H1 (cell line): ENCODE measurements around the gene PCID2. TPM values are rescaled to one million over a fixed set of nuclear protein-coding genes. Genes with fewer than 3 reads are reported as not detected.

Source experiments
- CTCF ChIA-PET: fragments of 300-600 bp; sonication (Branson Sonifier 250); formaldehyde crosslinking; loops from one replicate; lab custom pipeline; 2021; ENCODE audit not compliant: partially characterized antibody; lab: Charles Lee
- POLR2A ChIA-PET: fragments of 300-600 bp; sonication (Branson Sonifier 250); formaldehyde crosslinking; loops from one replicate; lab custom pipeline; 2021; ENCODE audit warnings: inconsistent platforms; ENCODE audit not compliant: partially characterized antibody; lab: Charles Lee
- DNase-seq, 2 experiments: peaks; one replicate each; pipeline versions ENCODE4 v3.0.0 to v3.0.0-alpha.2; 2010 to 2022; ENCODE audit warnings: low spot score in 2 of 2, low read depth in 1 of 2, mixed read lengths in 1 of 2
- FAIRE-seq: peaks from 2 replicates; lab custom pipeline; 2011; peaks lifted over from hg19 to GRCh38; lab: Jason Lieb, UNC
- H2AFZ ChIP-seq: 2 replicates; pipeline ENCODE4 v1.8.1; 2012; ENCODE audit warnings: low read length, inconsistent platforms
- H2AK5ac ChIP-seq: 2 replicates; pipeline ENCODE4 v1.6.1; 2013; ENCODE audit warnings: low read depth, low read length
- H2BK120ac ChIP-seq: replicated peaks from 2 replicates; pipeline ENCODE3; 2013; ENCODE audit warnings: low read depth, low read length, inconsistent platforms
- H2BK12ac ChIP-seq: 2 replicates; pipeline ENCODE4 v1.6.1; 2013; ENCODE audit warnings: low read depth, low read length
- H2BK15ac ChIP-seq: 2 replicates; pipeline ENCODE4 v1.6.1; 2013; ENCODE audit warnings: low read length
- H2BK20ac ChIP-seq: 2 replicates; pipeline ENCODE4 v1.6.1; 2013; ENCODE audit warnings: low read length
- H2BK5ac ChIP-seq: 2 replicates; pipeline ENCODE4 v1.6.1; 2013; ENCODE audit warnings: low read depth, low read length
- H3K14ac ChIP-seq: 2 replicates; pipeline ENCODE4 v1.6.1; 2013; ENCODE audit warnings: inconsistent platforms; ENCODE audit not compliant: insufficient read length
- H3K18ac ChIP-seq: 2 replicates; pipeline ENCODE4 v1.6.1; 2013; ENCODE audit warnings: low read length; ENCODE audit errors: extremely low read depth
- H3K23ac ChIP-seq: 2 replicates; pipeline ENCODE4 v1.6.1; 2013; ENCODE audit warnings: inconsistent platforms; ENCODE audit not compliant: insufficient read length
- H3K23me2 ChIP-seq: 2 replicates; pipeline ENCODE4 v1.6.1; 2013; ENCODE audit warnings: low read depth, low read length
- H3K27ac ChIP-seq: 2 replicates; pipeline ENCODE4 v1.6.1; 2011; ENCODE audit warnings: low read depth, low read length, inconsistent platforms
- H3K27me3 ChIP-seq, 4 experiments: replicated peaks in 1 of 4; 1 replicate in 1 of 4; 2 replicates in 3 of 4; pipeline versions ENCODE4 v1.6.1 to v1.8.1; 2011 to 2013; ENCODE audit warnings: low read length in 3 of 4, mild to moderate bottlenecking in 3 of 4, inconsistent platforms in 2 of 4, mixed read lengths in 2 of 4, moderate library complexity in 1 of 4; ENCODE audit not compliant: control insufficient read depth in 3 of 4, insufficient read depth in 3 of 4; ENCODE audit errors: extremely low read depth in 1 of 4
- H3K36me3 ChIP-seq, 4 experiments: 2 replicates each; pipeline versions ENCODE4 v1.6.1 to v1.8.1; 2011 to 2013; ENCODE audit warnings: mild to moderate bottlenecking in 4 of 4, low read length in 3 of 4, moderate library complexity in 2 of 4, control low read depth in 1 of 4, inconsistent platforms in 1 of 4; ENCODE audit not compliant: insufficient read depth in 4 of 4, control insufficient read depth in 2 of 4
- H3K4ac ChIP-seq: replicated peaks from 2 replicates; pipeline ENCODE3; 2013; ENCODE audit warnings: low read length, low read depth, mixed read lengths, inconsistent platforms; ENCODE audit not compliant: insufficient read length
- H3K4me1 ChIP-seq, 4 experiments: replicated peaks in 1 of 4; 1 replicate in 1 of 4; 2 replicates in 3 of 4; pipeline versions ENCODE4 v1.6.1 to v1.8.1; 2011 to 2013; ENCODE audit warnings: low read length in 3 of 4, inconsistent platforms in 2 of 4, mixed read lengths in 1 of 4; ENCODE audit not compliant: insufficient read depth in 4 of 4, control insufficient read depth in 3 of 4
- H3K4me2 ChIP-seq, 2 experiments: 2 replicates each; pipeline versions ENCODE4 v1.6.1 to v1.8.1; 2011 to 2013; ENCODE audit warnings: low read depth in 2 of 2, low read length in 2 of 2, control low read depth in 1 of 2, inconsistent platforms in 1 of 2, mild to moderate bottlenecking in 1 of 2; ENCODE audit not compliant: insufficient read depth in 1 of 2
- H3K4me3 ChIP-seq, 4 experiments: fragments of 200-600, 300-600 bp in 1 of 4; sonication (generic), shearing (Covaris generic), sonication (Bioruptor Twin) in 1 of 4; 2 replicates each; pipeline versions ENCODE4 v1.5.1 to v1.8.1; 2011 to 2016; ENCODE audit warnings: low read length in 4 of 4, low read depth in 3 of 4, control low read depth in 2 of 4, inconsistent platforms in 2 of 4, mild to moderate bottlenecking in 2 of 4, mixed read lengths in 1 of 4, moderate library complexity in 1 of 4; ENCODE audit not compliant: insufficient read depth in 2 of 4; ENCODE audit errors: extremely low read depth in 1 of 4
- H3K56ac ChIP-seq: replicated peaks from 2 replicates; pipeline ENCODE3; 2013; ENCODE audit warnings: low read depth, mild to moderate bottlenecking, mixed read lengths, low read length, inconsistent platforms; ENCODE audit not compliant: insufficient read length
- H3K79me1 ChIP-seq: 2 replicates; pipeline ENCODE4 v1.6.1; 2013; ENCODE audit warnings: low read depth, low read length, control low read depth
- H3K79me2 ChIP-seq, 2 experiments: 2 replicates each; pipeline versions ENCODE4 v1.6.1 to v1.8.1; 2012 to 2013; ENCODE audit warnings: low read length in 2 of 2, mild to moderate bottlenecking in 2 of 2, inconsistent platforms in 1 of 2; ENCODE audit not compliant: insufficient read depth in 2 of 2, control insufficient read depth in 1 of 2
- H3K9ac ChIP-seq, 4 experiments: replicated peaks in 1 of 4; 1 replicate in 1 of 4; 2 replicates in 3 of 4; pipeline versions ENCODE4 v1.6.1 to v1.8.1; 2011 to 2013; ENCODE audit warnings: low read depth in 3 of 4, low read length in 3 of 4, control low read depth in 2 of 4, mild to moderate bottlenecking in 2 of 4, moderate library complexity in 2 of 4, inconsistent platforms in 1 of 4; ENCODE audit errors: extremely low read depth in 1 of 4
- H3K9me3 ChIP-seq, 2 experiments: 2 replicates each; pipeline versions ENCODE4 v1.6.1 to v1.8.1; 2012 to 2013; ENCODE audit warnings: mild to moderate bottlenecking in 2 of 2, moderate library complexity in 2 of 2, control low read depth in 1 of 2, inconsistent platforms in 1 of 2, low read depth in 1 of 2, low read length in 1 of 2, mixed read lengths in 1 of 2; ENCODE audit not compliant: insufficient read depth in 2 of 2
- H4K20me1 ChIP-seq, 2 experiments: replicated peaks in 1 of 2; 2 replicates each; pipeline versions ENCODE3 to v1.8.1; 2011 to 2013; ENCODE audit warnings: inconsistent platforms in 2 of 2, low read length in 2 of 2, mild to moderate bottlenecking in 1 of 2; ENCODE audit not compliant: insufficient read depth in 2 of 2, control insufficient read depth in 1 of 2
- H4K5ac ChIP-seq: 2 replicates; pipeline ENCODE4 v1.6.1; 2013; ENCODE audit warnings: low read length, low read depth, mixed read lengths, inconsistent platforms; ENCODE audit not compliant: insufficient read length
- H4K8ac ChIP-seq: 2 replicates; pipeline ENCODE4 v1.8.0; 2013; ENCODE audit warnings: mild to moderate bottlenecking, moderate library complexity, low read length, inconsistent platforms; ENCODE audit not compliant: insufficient read depth; ENCODE audit errors: extremely low read depth
- H4K91ac ChIP-seq: replicated peaks from 2 replicates; pipeline ENCODE3; 2013; ENCODE audit warnings: low read length, mixed read lengths, inconsistent platforms; ENCODE audit not compliant: insufficient read length
- ASH2L ChIP-seq: fragments of 200-600, 300-600 bp; sonication (generic); IDR thresholded peaks from one replicate; pipeline ENCODE4 v1.7.1; 2017; ENCODE audit warnings: low read length
- CBX5 ChIP-seq: fragments of 300-800, 300-1000 bp; sonication (generic); IDR thresholded peaks from 2 replicates; pipeline ENCODE4 v1.7.1; 2016; ENCODE audit warnings: antibody characterized with exemption, low read length, low read depth
- CHD1 ChIP-seq: IDR thresholded peaks from 2 replicates; pipeline ENCODE4 v1.6.1; 2012; ENCODE audit warnings: low read depth, low read length, improper control_type of control experiment
- EGR1 ChIP-seq: IDR thresholded peaks from 2 replicates; pipeline ENCODE4 v1.6.1; 2011; ENCODE audit warnings: low read depth, low read length, borderline replicate concordance
- KDM5A ChIP-seq: fragments of 200-600 bp; IDR thresholded peaks from 2 replicates; pipeline ENCODE4 v1.7.1; 2012; ENCODE audit warnings: mild to moderate bottlenecking, low read length, inconsistent platforms, mixed read lengths
- POU5F1 ChIP-seq: IDR thresholded peaks from 2 replicates; pipeline ENCODE4 v1.6.1; 2011; ENCODE audit warnings: low read depth, mild to moderate bottlenecking, low read length, moderate library complexity
- TBP ChIP-seq: IDR thresholded peaks from 2 replicates; pipeline ENCODE4 v1.6.1; 2011; ENCODE audit warnings: low read depth, low read length, improper control_type of control experiment
- TEAD4 ChIP-seq: IDR thresholded peaks from 2 replicates; pipeline ENCODE4 v1.6.1; 2012; ENCODE audit warnings: low read depth, low read length, inconsistent platforms, mixed read lengths
- YY1 ChIP-seq: IDR thresholded peaks from 2 replicates; pipeline ENCODE4 v1.6.1; 2011; ENCODE audit warnings: low read depth, mild to moderate bottlenecking, low read length
- WGBS, 2 experiments: shearing (Covaris generic) in 1 of 2; methylation state at CpG; one replicate each; pipeline versions ENCODE4 v1.1.6 to v1.1.7; 2013 to 2015; ENCODE audit warnings: low lambda C conversion rate in 2 of 2, mixed read lengths in 2 of 2, inconsistent platforms in 1 of 2, low coverage in 1 of 2, missing lambda C conversion rate in 1 of 2; ENCODE audit not compliant: insufficient replicate concordance in 2 of 2, insufficient coverage in 1 of 2, insufficient read length in 1 of 2; ENCODE audit errors: extremely low coverage in 1 of 2, missing lambda C conversion rate in 1 of 2; 5-methylcytosine and 5-hydroxymethylcytosine counted together
- polyA plus RNA-seq, 7 experiments: library from polyadenylated mRNA; depleted of rRNA in 3 of 7; stranded (reverse) in 5 of 7; unstranded in 2 of 7; fragments of >200 nt in 5 of 7; fragments of 200-250 nt in 2 of 7; gene quantifications; 1 replicate in 5 of 7; 2 replicates in 1 of 7; 4 replicates in 1 of 7; pipeline versions ENCODE4 v1.2.1 to v1.2.3, GENCODE V29; 2011 to 2013; ENCODE audit warnings: missing spikeins in 2 of 7, mixed read lengths in 2 of 7
- total RNA-seq: library from RNA; stranded (reverse); fragmentation: NEBNext Ultra II Directional; extraction: Animal tissue kit (Norgen Biotek cat#: 25700); gene quantifications from 2 replicates; pipeline ENCODE4 v1.2.1, GENCODE V29; 2021
- TF ChIP-seq, protein P1 (sequence below): IDR thresholded peaks from 2 replicates; pipeline ENCODE4 v1.6.1; 2011; ENCODE audit warnings: low read length, improper control_type of control experiment

PCID2 gene
- total and polyA plus RNA-seq, 2 of the 8 experiments (the other 6 are each of a cell fraction or from before 2014, with no cell fraction given) = 72.4 to 72.8 TPM

DNA sequence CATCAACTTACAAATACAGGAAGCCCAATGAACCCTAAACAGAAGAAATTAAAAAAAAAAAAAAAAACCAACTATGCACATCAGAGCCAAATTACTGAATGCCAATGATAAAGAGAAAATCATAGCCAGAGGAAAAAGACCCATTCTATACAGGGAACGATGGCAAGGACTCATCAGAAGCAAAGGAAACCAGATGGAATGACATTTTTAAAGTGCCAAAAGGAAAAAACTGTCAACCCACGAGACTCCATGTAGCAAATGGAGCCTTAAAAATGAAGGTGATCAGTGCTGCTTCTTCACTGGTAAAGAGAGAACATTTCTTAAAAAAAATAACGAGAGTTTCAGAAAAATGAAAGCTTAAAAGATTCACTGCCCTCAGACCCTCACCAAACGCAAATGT is 18.3 kb downstream of the PCID2 start:
- no peak overlapping the region for H2BK12ac ChIP-seq
- H3K4ac ChIP-seq = no peak overlapping the region
- peaks cover 0 to 11% of the 10 kb centered on the region in 2 experiments for H4K20me1 ChIP-seq
- POLR2A ChIA-PET = interaction anchor here (1.5 kb wide), 1 partner anchor 19 kb away, joined by 5 read pairs; the partner anchor contains the start of genes CUL4A and PCID2
- no peak for TF ChIP-seq TBP
- TF ChIP-seq EGR1 = no peak
- TF ChIP-seq TEAD4 = no peak
- TF ChIP-seq, protein P1, sequence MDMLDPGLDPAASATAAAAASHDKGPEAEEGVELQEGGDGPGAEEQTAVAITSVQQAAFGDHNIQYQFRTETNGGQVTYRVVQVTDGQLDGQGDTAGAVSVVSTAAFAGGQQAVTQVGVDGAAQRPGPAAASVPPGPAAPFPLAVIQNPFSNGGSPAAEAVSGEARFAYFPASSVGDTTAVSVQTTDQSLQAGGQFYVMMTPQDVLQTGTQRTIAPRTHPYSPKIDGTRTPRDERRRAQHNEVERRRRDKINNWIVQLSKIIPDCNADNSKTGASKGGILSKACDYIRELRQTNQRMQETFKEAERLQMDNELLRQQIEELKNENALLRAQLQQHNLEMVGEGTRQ = no peak
- TF ChIP-seq POU5F1 = no peak
- TF ChIP-seq KDM5A = no peak
- TF ChIP-seq YY1 = no peak
- TF ChIP-seq ASH2L = no peak
- TF ChIP-seq CBX5 = no peak
- no peak for TF ChIP-seq CHD1
- no peak overlapping the region for H3K4me2 ChIP-seq
- H3K18ac ChIP-seq = no peak overlapping the region
- H3K23ac ChIP-seq = no peak overlapping the region
- H4K91ac ChIP-seq = no peak overlapping the region
- 89% methylated on average over 4 of the region's 4 CpGs; no CpG with 5 or more reads in 1 of the 2 experiments for WGBS, 2 experiments
- H3K56ac ChIP-seq = no peak overlapping the region
- no peak overlapping the region for H4K5ac ChIP-seq
- H3K79me2 ChIP-seq = no peaks in the 10 kb centered on the region
- no peaks in the 10 kb centered on the region for H3K23me2 ChIP-seq
- H4K8ac ChIP-seq = no peak overlapping the region
- no peak overlapping the region for H3K9ac ChIP-seq
- no peak overlapping the region for H2BK120ac ChIP-seq
- no peak overlapping the region for H3K14ac ChIP-seq
- H2BK15ac ChIP-seq = no peak overlapping the region
- no peak overlapping the region for H2BK5ac ChIP-seq
- peaks cover 3% of the 10 kb centered on the region; the same call in 1 of the 2 replicates for H3K79me1 ChIP-seq
- peaks cover 23 to 69% (median 51%) of the 10 kb centered on the region in 4 experiments for H3K36me3 ChIP-seq
- H3K27ac ChIP-seq = no peak overlapping the region
- no peak for FAIRE-seq
- H2BK20ac ChIP-seq = no peak overlapping the region
- H3K27me3 ChIP-seq = no peaks in the 10 kb centered on the region
- H3K9me3 ChIP-seq = no peaks in the 10 kb centered on the region
- no peak overlapping the region for H2AFZ ChIP-seq
- no peaks in the 10 kb centered on the region for H3K4me1 ChIP-seq
- CTCF ChIA-PET = no interaction called here
- DNase-seq = no peak
- no peak overlapping the region for H2AK5ac ChIP-seq
- no peak overlapping the region for H3K4me3 ChIP-seq
